NCI-H2081 (cell line): ENCODE measurements around the gene HNF1A.

Experiments used
- DNase-seq, 2 experiments: peaks; one replicate each; lab custom pipeline; 2025; lab: John Stamatoyannopoulos, UW

HNF1A gene

DNA sequence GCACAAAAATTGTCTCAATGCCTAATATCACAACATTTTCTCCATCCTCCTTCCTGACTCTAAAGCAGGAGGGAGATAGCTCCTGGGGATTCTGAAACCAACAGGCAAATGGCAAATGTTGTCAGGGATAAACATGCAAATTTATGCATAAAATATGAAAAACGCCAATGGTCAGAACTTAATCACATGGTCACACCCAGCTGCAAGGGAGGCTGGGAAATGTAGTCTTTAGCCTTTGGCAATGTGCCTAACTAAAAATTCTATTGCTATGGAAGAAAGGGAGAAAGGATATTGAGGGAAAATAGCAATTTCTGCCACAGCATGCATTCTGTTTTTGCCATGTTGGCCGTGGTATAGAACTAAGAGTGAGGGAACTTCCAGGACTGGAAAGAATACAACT is 72.4 kb downstream of the HNF1A start:
- no peak for DNase-seq
